NCI-H146 treated with DMSO at 0.1 percent for 48 hours (cell line): ENCODE measurements around the gene ABCF2.
A peak's percentile ranks its signal among the peaks of the same experiment; 100 is the strongest.

Experiments used
- DNase-seq: peaks from one replicate; lab custom pipeline; 2025; ENCODE audit not compliant: unreplicated experiment; lab: John Stamatoyannopoulos, UW

Gene ABCF2

DNA sequence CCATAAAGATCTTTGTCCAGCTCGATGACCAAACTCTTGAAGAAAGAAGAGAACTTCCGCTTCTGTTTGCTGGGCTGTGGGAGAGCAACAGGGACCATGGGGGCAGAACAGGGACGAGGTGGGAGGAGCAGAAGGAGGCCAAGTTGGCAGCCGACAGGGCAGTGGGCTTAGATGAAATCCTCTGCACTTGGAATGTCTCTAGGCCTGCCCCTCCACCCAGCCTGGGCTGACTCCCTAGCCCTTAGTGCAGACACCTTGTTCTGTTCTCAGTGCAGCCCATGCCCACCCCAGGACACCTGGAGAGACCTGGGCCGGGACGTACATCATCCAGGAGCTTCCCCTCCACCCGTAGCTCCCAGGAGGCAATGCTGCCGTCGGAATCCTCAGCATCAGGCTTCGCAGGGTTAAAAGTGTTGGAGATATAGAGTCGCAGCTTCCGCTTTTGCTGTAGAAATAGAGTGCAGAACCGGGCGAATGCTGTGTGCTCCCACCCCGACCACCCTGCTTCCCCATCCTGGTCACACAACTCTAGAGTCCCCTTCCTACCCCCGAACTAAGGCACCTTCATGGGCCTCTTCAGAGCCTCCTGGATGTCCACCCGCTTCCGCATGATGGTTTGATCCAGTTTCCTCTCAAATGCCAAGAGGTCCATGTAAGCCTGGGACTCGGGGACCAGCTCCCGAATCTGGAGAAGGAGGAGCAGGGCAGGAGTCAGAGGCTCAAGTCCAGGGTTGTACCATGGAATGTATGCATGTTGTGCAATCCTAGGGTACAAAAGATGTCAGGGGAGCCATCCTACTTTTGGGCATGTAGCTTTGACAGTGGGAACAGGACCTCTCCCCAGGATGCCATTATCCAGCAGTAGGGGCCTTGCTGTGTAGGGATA lies 15.4 kb upstream of the ABCF2 start:
- DNase-seq, result no peak

DNA sequence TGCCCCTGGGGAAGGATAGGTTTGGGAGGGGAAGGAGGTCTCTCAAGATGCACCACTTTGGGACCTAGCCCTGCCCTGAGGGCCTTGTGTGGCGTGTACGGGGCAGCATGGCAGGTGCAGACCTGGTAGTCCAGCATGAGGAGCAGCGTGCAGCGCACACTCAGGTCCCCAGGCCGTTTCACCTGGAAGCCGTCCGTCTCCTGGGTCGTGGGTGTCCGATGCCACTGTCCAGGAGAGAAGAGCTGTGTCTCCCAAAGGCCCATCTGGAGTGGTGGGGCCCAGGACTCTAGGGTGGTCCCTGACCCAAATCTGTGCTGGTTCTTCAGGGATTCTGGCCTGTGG lies 14.7 kb upstream of the ABCF2 start:
- no peak for DNase-seq

GRCh38 chr7:151240942-151241754 lies 14.1 kb upstream of the ABCF2 start:
- no peak for DNase-seq

- DNase-seq, result no peak
Measured at GRCh38 chr7:151240536-151240935, 13.5 kb upstream of the ABCF2 start.

GRCh38 chr7:151239837-151240459 lies 12.9 kb upstream of the ABCF2 start:
- DNase-seq, result no peak

DNA sequence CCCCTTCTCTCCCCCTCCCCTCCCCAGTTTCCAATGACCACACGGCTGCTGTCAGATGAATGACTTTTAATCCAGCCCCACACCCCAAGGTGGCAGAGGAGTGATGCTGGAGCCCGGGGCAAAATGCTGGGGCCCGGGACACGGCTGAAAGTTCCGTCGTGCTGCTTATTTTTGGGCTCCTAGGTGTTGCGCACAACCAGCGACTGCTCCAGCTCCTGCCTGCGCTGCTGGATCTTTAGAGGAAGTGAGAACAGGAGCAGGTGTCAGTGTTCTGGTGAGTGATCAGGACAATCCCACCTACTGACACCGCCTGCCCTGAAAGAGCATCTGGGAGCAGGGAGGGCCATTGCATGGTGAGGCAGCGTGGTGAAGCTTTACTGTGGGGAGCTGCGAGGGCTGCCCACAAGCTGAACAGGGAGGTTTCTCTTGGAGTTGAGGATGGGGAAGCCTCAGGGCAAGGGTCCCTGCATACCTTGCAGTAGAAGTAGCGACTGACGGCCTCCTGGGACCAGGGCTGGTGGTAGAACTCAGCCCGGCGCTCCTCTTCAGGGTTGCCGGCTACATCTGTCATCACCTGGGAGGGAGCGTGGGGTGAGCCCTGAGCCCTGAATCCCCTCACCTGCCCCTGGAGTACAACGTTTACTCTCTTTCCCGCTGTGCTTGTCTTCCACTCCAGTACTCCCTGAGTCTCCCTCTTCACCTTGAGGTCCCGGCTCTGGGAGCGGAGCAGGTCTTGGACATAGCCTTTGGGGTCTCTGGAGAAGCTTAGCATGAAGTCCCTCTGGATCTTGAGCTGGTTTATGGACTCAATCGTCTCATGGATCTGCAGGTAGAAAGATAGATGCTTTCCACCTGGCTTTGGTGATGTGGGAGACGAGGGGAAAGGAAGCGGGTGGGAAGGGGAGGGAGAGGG lies 12.2 kb upstream of the ABCF2 start:
- no peak for DNase-seq

DNA sequence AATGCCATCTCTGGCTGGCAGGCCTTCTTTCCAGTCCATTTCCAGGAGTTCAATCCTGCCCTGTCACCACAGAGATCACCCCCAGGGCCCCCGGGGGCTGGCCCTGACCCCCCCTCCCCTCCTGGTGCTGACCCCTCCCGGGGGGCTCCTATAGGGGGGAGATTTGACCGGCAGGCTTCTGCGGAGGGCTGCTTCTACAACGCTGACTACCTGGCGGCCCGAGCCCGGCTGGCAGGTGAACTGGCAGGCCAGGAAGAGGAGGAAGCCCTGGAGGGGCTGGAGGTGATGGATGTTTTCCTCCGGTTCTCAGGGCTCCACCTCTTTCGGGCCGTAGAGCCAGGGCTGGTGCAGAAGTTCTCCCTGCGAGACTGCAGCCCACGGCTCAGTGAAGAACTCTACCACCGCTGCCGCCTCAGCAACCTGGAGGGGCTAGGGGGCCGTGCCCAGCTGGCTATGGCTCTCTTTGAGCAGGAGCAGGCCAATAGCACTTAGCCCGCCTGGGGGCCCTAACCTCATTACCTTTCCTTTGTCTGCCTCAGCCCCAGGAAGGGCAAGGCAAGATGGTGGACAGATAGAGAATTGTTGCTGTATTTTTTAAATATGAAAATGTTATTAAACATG lies 11.3 kb upstream of the ABCF2 start:
- DNase-seq, result no peak

- DNase-seq, result no peak
Measured at GRCh38 chr7:151237244-151238189, 10.5 kb upstream of the ABCF2 start.

GRCh38 chr7:151236406-151236805 lies 9.4 kb upstream of the ABCF2 start:
- DNase-seq, result no peak

GRCh38 chr7:151235091-151235787 lies 8.2 kb upstream of the ABCF2 start:
- DNase-seq, result no peak

DNA sequence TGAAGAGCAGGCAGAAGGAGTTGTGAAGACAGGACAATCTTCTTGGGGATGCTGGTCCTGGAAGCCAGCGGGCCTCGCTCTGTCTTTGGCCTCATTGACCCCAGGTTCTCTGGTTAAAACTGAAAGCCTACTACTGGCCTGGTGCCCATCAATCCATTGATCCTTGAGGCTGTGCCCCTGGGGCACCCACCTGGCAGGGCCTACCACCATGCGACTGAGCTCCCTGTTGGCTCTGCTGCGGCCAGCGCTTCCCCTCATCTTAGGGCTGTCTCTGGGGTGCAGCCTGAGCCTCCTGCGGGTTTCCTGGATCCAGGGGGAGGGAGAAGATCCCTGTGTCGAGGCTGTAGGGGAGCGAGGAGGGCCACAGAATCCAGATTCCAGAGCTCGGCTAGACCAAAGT lies 6.8 kb upstream of the ABCF2 start:
- DNase-seq, result no peak

DNA sequence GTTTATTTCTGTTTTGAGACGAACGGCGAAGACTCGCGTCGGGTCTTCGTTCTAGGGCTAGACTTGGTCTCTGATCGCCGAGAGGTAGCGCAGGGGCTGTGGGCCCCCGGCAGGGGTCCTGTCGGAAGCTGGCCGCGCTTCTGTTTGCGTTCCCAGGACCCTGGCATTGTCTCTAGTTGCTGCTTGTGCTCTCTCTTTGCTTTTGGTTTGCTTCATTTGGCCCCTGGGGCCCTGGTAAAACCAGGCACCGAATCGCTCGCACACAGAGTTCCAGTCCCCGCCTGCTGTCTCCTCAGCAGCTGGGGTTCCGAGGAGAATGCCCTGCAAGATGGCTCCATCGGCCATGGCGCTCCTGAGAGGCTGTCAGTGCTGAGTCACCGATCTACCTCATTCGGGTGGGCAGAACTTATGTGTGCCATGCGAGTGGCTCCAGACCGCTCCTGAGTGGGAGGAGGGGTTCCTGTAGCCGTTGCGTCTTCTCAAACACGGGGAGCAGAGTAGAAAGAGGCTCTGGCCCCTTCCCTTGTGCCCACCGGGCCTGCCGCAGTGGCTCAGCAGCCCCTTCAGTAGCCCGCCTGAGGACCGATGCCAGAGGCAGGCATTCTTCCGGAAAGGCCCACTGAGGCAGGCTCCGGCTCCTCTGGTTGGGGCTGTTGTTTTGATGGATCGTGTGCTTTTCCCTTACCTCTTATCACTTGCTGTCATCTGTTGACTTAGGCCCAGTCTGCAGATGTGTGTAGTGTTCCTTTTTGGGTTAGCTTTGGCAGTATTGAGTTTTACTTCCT lies 6.1 kb upstream of the ABCF2 start:
- no peak for DNase-seq

- DNase-seq, result peak; percentile 45
Measured at GRCh38 chr7:151232091-151232916, 5.3 kb upstream of the ABCF2 start, which contains the start of gene CHPF2. Gene CHPF2 (plus strand): TSS chr7:151232483. CDS start chr7:151234012, 1,529 bp downstream.

DNA sequence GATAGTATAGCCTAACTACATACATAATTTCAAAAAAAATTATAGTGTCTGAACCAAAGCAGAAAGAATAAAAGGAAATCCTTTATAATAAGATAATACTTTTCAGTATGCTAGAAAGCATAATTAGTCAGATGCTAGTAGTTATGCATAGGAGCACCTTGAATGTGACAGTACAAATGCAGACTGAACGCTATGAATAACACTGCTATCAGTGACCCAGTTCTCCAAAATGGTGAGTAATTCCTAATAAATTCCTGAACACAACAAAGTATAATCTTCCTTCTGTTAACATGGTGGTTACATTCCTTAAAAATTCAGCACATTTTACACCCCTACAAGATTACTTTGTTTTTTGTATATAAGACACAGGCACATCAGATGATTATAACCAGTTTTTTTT lies 4.1 kb upstream of the ABCF2 start:
- no peak for DNase-seq

DNA sequence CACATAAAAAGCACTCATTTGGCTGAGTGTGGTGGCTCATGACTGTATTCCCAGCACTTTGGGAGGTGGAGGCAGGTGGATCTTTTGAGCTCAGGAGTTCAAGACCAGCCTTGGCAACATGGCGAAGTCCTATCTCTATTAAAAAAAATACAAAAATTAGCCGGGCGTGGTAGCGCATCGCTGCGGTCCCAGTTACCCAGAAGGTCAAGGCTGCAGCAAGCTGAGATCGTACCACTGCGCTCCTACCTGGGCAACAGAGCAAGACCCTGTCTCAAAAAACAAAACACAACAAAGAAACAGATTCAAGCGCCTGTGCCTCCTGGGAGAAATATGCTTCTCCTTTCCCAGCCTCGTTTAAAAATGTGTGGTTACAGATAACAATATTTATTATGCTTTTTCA lies 2.2 kb upstream of the ABCF2 start:
- no peak for DNase-seq

GRCh38 chr7:151228024-151228866 lies 1.2 kb upstream of the ABCF2 start:
- no peak for DNase-seq
